Measurements from ENCODE around the gene ABLIM1.

Gene ABLIM1

GRCh38 chr10:114603303-114603702 is 54.8 kb downstream of the ABLIM1 start:
- no peak overlapping the region for H3K27ac ChIP-seq
- no peak for TF ChIP-seq CTCF (IDR thresholded peaks at IDR 0.05)
- no peak for TF ChIP-seq ZFX (IDR thresholded peaks at IDR 0.05; ENCODE audit: borderline replicate concordance)

GRCh38 chr10:114600057-114600456 is 58.0 kb downstream of the ABLIM1 start:
- TF ChIP-seq ZFX (IDR thresholded peaks at IDR 0.05; ENCODE audit: borderline replicate concordance) (no peak), CTCF (IDR thresholded peaks at IDR 0.05) (no peak)
- H3K27ac ChIP-seq, result no peak overlapping the region

- TF ChIP-seq CTCF (IDR thresholded peaks at IDR 0.05), result no peak
- no peak for TF ChIP-seq ZFX (IDR thresholded peaks at IDR 0.05; ENCODE audit: borderline replicate concordance)
Measured at GRCh38 chr10:114596793-114597192, 61.3 kb downstream of the ABLIM1 start.

GRCh38 chr10:114593816-114594468 is 64.1 kb downstream of the ABLIM1 start:
- H3K27ac ChIP-seq, result no peak overlapping the region
- no peak for TF ChIP-seq ZFX (IDR thresholded peaks at IDR 0.05; ENCODE audit: borderline replicate concordance)
- TF ChIP-seq CTCF (IDR thresholded peaks at IDR 0.05), result no peak

More at GRCh38 chr10:114596793-114597192, 61.3 kb downstream of the ABLIM1 start:
- H3K27ac ChIP-seq, result no peak overlapping the region

GRCh38 chr10:114593240-114593792 is 64.8 kb downstream of the ABLIM1 start:
- no peak overlapping the region for H3K27ac ChIP-seq
- no peak for TF ChIP-seq CTCF (IDR thresholded peaks at IDR 0.05)
- TF ChIP-seq ZFX (IDR thresholded peaks at IDR 0.05; ENCODE audit: borderline replicate concordance), result no peak

- TF ChIP-seq CTCF (IDR thresholded peaks at IDR 0.05) (no peak), ZFX (IDR thresholded peaks at IDR 0.05; ENCODE audit: borderline replicate concordance) (no peak)
Measured at GRCh38 chr10:114590993-114591392, 67.1 kb downstream of the ABLIM1 start.

GRCh38 chr10:114584419-114584818 is 73.7 kb downstream of the ABLIM1 start:
- H3K27ac ChIP-seq, result no peak overlapping the region
- TF ChIP-seq ZFX (IDR thresholded peaks at IDR 0.05; ENCODE audit: borderline replicate concordance) (no peak), CTCF (IDR thresholded peaks at IDR 0.05) (no peak)

More at GRCh38 chr10:114590993-114591392, 67.1 kb downstream of the ABLIM1 start:
- no peak overlapping the region for H3K27ac ChIP-seq

Measured in 22Rv1 (cell line).